K562 (cell line): ENCODE data around the gene HSDL2. TPM values are rescaled to one million over a fixed set of nuclear protein-coding genes. Genes with fewer than 3 reads are reported as not detected.

ENCODE experiments used
- BCLAF1 ChIP-seq, 2 experiments: fragments of 450-650 bp in 1 of 2; IDR thresholded peaks; 2 replicates each; pipeline ENCODE4 v1.6.1; 2011 to 2017; ENCODE audit warnings: low read depth in 2 of 2, antibody characterized with exemption in 1 of 2, borderline replicate concordance in 1 of 2, low read length in 1 of 2, mild to moderate bottlenecking in 1 of 2, mixed read lengths in 1 of 2; ENCODE audit not compliant: control insufficient read depth in 1 of 2
- BHLHE40 ChIP-seq: IDR thresholded peaks from 2 replicates; pipeline ENCODE4 v1.6.1; 2011; ENCODE audit warnings: low read length, improper control_type of control experiment
- CBX1 ChIP-seq: sonication (generic); IDR thresholded peaks from 2 replicates; pipeline ENCODE4 v1.6.1; 2016; ENCODE audit warnings: antibody characterized with exemption, low read depth, mild to moderate bottlenecking
- ELF1 ChIP-seq: fragments of 200-800 bp; sonication (Bioruptor generic); IDR thresholded peaks from 2 replicates; pipeline ENCODE4 v1.6.1; 2016; ENCODE audit warnings: missing genetic modification characterization, missing compliant biosample characterization
- ELF2 ChIP-seq: fragments of 250-450 bp; sonication (Bioruptor Pico); IDR thresholded peaks from 2 replicates; pipeline ENCODE4 v1.5.0; 2021; ENCODE audit warnings: mild to moderate bottlenecking
- ESRRA ChIP-seq: fragments of 450-650 bp; IDR thresholded peaks from 2 replicates; pipeline ENCODE4 v1.6.1; 2014; ENCODE audit warnings: low read depth, mild to moderate bottlenecking, moderate library complexity, borderline replicate concordance
- FOXP1 ChIP-seq: sonication (generic); formaldehyde crosslinking; IDR thresholded peaks from 2 replicates; pipeline ENCODE4 v1.8.0; 2022; ENCODE audit warnings: mild to moderate bottlenecking, missing genetic modification reagents
- ILF3 ChIP-seq: fragments of 450-650 bp; IDR thresholded peaks from 2 replicates; pipeline ENCODE4 v1.6.1; 2018; ENCODE audit warnings: antibody characterized with exemption, mild to moderate bottlenecking, moderate library complexity, borderline replicate concordance
- KDM1A ChIP-seq, 2 experiments: fragments of 450-650 bp; IDR thresholded peaks; 2 replicates each; pipeline ENCODE4 v1.6.1; 2016; ENCODE audit warnings: mild to moderate bottlenecking in 2 of 2
- NFIC ChIP-seq: fragments of 450-650 bp; IDR thresholded peaks from 2 replicates; pipeline ENCODE4 v1.6.1; 2017; ENCODE audit warnings: mild to moderate bottlenecking, inconsistent platforms
- RB1 ChIP-seq: fragments of 450-650 bp; IDR thresholded peaks from 2 replicates; pipeline ENCODE4 v1.6.1; 2017; ENCODE audit warnings: low read depth, mild to moderate bottlenecking
- SAFB ChIP-seq: fragments of 200-400 bp; formaldehyde crosslinking; IDR thresholded peaks from 2 replicates; pipeline ENCODE4 v1.6.1; 2017; ENCODE audit warnings: low read depth, low read length, borderline replicate concordance
- ZBTB11 ChIP-seq, 3 experiments: fragments of 200-800 bp in 1 of 3; fragments of 250-450 bp in 1 of 3; fragments of 450-650 bp in 1 of 3; sonication (Bioruptor Pico) in 1 of 3; sonication (Bioruptor generic) in 1 of 3; formaldehyde crosslinking in 1 of 3; IDR thresholded peaks; 2 replicates each; pipeline versions ENCODE4 v1.6.1 to v1.8.0; 2016 to 2022; ENCODE audit warnings: mild to moderate bottlenecking in 2 of 3, missing genetic modification characterization in 2 of 3, missing compliant biosample characterization in 1 of 3, moderate library complexity in 1 of 3
- ZNF140 ChIP-seq: fragments of 250-450 bp; sonication (Bioruptor Pico); IDR thresholded peaks from 2 replicates; pipeline ENCODE4 v1.8.0; 2021; ENCODE audit warnings: moderate library complexity, mild to moderate bottlenecking, inconsistent platforms
- ZNF197 ChIP-seq: fragments of 200-800 bp; sonication (Bioruptor generic); IDR thresholded peaks from 2 replicates; pipeline ENCODE4 v1.6.1; 2016; ENCODE audit warnings: low read depth, missing genetic modification characterization, missing compliant biosample characterization
- ZNF316 ChIP-seq: fragments of 450-650 bp; IDR thresholded peaks from 2 replicates; pipeline ENCODE4 v1.6.1; 2016
- polyA plus RNA-seq, 8 experiments: library from polyadenylated mRNA; depleted of rRNA in 4 of 8; stranded (reverse) in 5 of 8; unstranded in 3 of 8; fragments of >200 nt; fragmentation: Nextera tagmentation in 2 of 8; fragmentation: Illumina TruSeq in 1 of 8; extraction: Ambion mirVana in 2 of 8; extraction: Trizol in 1 of 8; gene quantifications; 2 replicates each; pipeline versions ENCODE4 v1.2.1 to v1.2.3, GENCODE V29; 2011 to 2014; ENCODE audit warnings: inconsistent platforms in 1 of 8, missing spikeins in 1 of 8
- total RNA-seq, 7 experiments: library from RNA; depleted of rRNA in 6 of 7; stranded (reverse); fragments of >200 nt in 6 of 7; fragmentation: Illumina TruSeq in 2 of 7; extraction: Trizol in 2 of 7; gene quantifications; 2 replicates each; pipeline versions ENCODE4 v1.2.1 to v1.2.3, GENCODE V29; 2011 to 2021; ENCODE audit warnings: low replicate concordance in 1 of 7
- TF ChIP-seq, protein P1 (sequence below): fragments of 250-450 bp; sonication (Bioruptor Pico); IDR thresholded peaks from 2 replicates; pipeline ENCODE4 v1.5.0; 2021; ENCODE audit warnings: mild to moderate bottlenecking, moderate library complexity

Gene HSDL2
- total and polyA plus RNA-seq, 9 of the 15 experiments (the other 6 are each of a cell fraction or from before 2014, with no cell fraction given): 22.8 to 74.1 (median 35.6) TPM

DNA sequence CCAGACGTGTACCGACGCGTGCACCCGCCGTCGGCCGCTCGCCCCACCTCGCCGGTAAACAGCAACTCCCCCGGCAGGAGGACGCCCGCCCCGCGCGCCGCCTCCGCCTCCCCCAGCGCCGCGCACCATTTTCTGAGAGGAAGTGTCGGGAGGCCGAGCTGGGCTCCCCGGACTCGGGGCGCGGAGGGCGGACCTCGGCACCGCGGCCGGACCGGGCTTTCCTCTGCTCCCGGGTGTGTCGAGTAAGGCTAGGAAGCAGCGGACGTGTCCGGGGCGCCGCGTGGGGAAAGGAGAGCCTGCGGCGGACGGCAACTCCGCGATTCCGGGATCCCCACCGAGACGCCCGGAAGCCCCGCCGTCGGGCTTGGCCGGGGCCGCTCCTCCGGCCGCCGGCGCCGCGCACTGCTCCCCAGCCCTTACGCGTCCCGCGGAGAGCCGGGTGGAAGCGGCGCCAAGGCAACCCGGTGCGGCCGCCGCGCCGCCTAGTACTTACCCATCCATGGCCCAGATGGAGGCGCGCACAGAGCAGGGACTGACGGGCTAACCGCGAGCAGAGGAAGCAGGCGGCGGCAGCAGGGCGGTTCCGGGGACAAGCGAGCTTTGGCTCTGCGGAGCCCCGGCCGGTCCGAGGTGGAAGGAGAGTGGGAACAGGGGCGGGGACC is 46.8 kb upstream of the HSDL2 start, which contains the start of gene PTBP3 (continued):
- peak; percentile 73 for TF ChIP-seq CBX1
- TF ChIP-seq ELF1 (tag): peak; percentile 36; the same call in 1 of the 2 replicates
- peak; percentile 73 for TF ChIP-seq NFIC
- TF ChIP-seq RB1: peak; percentile 59
- TF ChIP-seq ILF3: peak; percentile 77; the same call in 1 of the 2 replicates
- TF ChIP-seq ZNF140: no peak
- peak; percentile 59; the same call in 1 of the 2 replicates for TF ChIP-seq ELF2
- peak; percentile 77; the same call in 1 of the 2 replicates for TF ChIP-seq FOXP1 (CRISPR knock-in tag)
- no peak for TF ChIP-seq ZNF197 (CRISPR knock-in tag)
- no peak; a peak in 1 of 4 replicates for TF ChIP-seq BCLAF1 (IDR thresholded peaks at IDR 0.05; ENCODE audit: borderline replicate concordance in 1 of 2, control insufficient read depth in 1 of 2, low read depth in 2 of 2, low read length in 1 of 2)
- no peak for TF ChIP-seq ZNF316
- peak in 1 of 2 experiments; percentile 61; a peak in 1 of 4 replicates for TF ChIP-seq KDM1A (IDR thresholded peaks at IDR 0.05)
- TF ChIP-seq, protein P1, sequence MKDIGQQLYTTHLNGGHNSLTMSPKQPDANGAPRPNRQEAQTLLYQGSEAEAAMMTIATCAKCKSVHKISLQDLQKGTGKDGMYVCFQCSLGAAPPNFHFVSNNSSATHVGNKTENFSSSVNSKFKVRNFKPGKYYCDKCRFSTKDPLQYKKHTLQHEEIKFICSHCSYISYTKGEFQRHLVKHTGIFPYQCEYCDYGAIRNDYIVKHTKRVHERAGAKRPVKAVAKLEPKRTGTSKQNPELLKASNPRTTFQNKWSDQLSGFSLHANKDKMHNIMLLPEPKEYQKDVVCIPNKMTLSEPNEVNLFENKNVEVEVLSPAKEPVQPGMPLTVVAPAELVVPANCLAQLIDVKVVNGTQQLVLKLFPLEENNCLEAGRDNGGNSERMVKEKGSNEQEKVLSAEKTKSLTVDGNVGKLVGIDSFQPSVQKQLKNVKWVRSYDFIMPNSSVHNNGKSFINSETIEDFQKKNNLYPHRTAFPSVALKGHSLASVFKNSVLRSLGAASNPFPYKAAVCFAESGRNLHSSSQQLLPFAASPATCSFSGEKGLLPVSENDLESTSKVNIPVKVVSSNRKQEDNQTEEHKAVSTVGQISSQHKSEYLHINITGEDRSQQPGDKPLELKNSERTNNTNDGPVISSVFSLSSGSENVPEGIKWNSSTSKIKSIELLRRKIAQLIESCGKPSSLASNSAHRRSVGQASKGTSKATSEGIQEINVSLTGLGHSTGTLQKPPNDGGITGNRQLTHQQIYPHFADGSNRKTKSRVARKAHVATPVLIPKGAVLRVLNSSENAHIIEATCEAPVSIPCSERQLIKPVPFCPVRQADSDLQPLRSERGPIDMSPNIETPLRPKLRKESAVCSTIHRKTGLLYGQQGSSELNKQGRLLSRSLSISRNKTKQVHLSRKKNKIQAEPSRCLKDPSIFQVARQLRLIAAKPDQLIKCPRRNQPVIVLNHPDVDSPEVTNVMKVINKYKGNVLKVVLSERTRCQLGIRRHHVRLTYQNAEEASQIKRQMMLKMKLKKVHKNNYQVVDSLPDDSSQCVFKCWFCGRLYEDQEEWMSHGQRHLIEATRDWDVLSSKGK (CRISPR knock-in tag): no peak
- TF ChIP-seq SAFB: peak; percentile 14; the same call in 1 of the 2 replicates
- peak; percentile 87; the same call in 1 of the 2 replicates for TF ChIP-seq BHLHE40
- TF ChIP-seq ZBTB11 (CRISPR knock-in tag; IDR thresholded peaks at IDR 0.05): peak in 1 of 3 experiments; percentile 44; a peak in 3 of 6 replicates
- TF ChIP-seq ESRRA: peak; percentile 40; the same call in 1 of the 2 replicates
